Measurements from ENCODE around the gene PRKCZ. TPM values are rescaled to one million over a fixed set of nuclear protein-coding genes. Genes with fewer than 3 reads are reported as not detected.
A peak's percentile ranks its signal among the peaks of the same experiment; 100 is the strongest.

Gene PRKCZ
- polyA plus RNA-seq, 10 donors, result 3.7 to 9.1 (median 6.5) TPM

DNA sequence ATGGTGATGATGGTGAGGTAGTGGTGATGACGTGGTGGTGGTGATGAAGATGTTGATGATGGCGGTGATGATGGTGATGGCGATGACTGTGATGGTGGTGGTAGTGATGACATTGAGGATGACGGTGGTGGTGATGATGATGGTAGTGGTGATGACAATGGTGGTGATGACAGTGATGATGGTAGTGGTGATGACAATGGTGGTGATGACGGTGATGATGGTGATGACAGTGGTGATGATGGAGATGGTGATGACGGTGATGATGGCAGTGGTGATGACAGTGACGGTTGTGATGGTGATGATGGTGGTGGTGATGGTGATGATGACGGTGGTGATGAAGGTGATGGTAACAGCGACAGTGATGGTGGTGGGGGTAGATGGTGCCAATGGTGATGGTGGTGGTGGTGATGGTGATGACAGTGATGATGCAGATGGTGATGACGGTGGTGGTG is 105.0 kb downstream of the PRKCZ start:
- no peak for DNase-seq

DNA sequence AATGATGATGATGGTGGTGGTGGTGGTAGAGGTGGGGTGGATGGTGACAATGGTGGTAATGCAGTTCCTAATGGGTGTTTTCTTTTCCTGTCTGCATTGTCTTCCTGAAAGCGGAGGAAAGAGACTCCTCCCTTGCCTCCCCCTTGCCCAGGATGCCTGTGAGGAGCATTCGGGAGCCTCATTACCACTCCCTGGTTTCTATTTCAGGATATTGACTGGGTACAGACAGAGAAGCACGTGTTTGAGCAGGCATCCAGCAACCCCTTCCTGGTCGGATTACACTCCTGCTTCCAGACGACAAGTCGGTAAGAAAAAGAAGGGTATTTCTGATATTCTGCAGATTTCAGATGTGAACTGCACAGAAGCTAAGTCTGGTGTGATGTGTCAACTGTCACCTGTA is 105.6 kb downstream of the PRKCZ start:
- no peak for DNase-seq

DNA sequence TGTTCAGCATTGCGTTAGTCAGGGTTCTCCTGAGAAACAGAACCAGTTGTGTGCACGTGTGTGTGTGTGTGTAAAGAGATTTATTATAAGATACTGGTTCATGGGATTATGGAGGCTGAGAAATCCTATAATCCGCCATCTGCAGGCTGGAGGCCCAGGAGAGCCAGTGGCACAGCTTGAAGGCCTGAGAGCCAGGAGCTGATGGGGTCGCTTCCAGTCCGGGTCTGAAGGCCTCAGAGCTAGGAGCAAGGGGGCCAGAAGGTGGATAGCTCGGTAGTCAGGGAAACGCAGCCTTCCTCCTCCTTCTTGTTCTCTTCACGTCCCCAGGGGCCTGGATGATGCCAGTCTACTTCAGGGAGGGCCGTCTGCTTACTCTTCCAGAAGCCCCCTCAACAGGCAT is 106.7 kb downstream of the PRKCZ start:
- no peak for DNase-seq

DNA sequence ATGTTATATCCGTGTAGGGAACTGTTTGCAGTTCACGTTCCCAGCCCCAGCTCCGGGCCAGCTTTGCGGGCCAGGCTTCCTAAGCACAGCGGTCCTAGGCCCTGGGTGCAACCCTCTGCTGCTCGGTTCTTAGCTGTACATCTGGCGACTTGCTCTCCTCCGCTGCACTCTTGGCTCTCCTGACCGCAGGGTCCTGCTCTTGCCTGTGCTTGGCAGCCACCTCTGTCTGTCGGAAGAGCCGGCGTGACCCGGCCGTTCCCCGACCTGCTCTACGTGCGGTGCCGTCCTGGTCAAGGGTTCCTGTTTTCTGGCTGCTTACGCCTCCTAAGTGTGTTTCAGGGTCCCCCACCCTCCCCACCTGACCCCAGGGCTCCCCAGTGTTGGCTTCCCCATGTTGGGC is 107.6 kb downstream of the PRKCZ start:
- peak in 2 of 3 donors; percentile 36 to 60 for DNase-seq

DNA sequence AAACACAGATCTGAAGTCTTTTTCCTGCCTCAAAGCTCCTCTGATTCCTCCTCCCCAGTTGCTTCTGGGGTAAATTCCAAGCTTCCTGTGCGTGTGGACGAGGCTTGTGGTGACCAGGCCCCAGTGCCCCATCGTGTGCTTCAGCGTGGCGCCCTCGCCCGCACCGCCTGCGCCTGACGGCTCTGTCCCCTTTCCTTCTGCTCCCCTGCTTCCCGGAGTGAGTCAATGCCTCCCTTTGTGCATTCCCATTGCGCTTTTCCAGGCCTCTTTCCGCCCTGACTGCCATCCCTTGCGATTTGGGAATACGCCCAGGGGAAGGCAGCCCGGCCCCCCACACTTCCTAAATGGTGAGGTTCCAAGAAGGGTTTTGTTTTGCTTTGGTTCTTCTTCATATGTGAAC is 108.1 kb downstream of the PRKCZ start:
- no peak for DNase-seq

DNA sequence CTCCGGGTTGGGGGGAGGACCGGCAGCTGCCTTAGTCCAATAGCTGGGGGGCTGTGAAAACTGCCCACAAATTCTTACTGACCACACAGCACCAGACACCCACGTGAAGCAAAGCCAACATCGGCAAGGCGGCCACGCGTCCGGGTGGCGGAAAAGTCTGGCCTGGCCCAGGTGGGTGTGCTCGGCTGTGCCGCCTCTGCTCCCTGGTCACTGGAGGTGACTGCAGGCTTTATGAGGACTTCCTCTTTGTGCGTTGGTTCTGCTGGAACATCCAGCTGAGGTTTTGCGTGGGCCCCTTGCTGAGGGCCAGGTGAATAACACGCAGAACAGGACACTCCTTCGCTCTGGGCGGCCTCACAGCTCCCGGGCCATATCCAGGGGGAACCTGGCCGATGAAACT is 108.9 kb downstream of the PRKCZ start:
- no peak for DNase-seq

DNA sequence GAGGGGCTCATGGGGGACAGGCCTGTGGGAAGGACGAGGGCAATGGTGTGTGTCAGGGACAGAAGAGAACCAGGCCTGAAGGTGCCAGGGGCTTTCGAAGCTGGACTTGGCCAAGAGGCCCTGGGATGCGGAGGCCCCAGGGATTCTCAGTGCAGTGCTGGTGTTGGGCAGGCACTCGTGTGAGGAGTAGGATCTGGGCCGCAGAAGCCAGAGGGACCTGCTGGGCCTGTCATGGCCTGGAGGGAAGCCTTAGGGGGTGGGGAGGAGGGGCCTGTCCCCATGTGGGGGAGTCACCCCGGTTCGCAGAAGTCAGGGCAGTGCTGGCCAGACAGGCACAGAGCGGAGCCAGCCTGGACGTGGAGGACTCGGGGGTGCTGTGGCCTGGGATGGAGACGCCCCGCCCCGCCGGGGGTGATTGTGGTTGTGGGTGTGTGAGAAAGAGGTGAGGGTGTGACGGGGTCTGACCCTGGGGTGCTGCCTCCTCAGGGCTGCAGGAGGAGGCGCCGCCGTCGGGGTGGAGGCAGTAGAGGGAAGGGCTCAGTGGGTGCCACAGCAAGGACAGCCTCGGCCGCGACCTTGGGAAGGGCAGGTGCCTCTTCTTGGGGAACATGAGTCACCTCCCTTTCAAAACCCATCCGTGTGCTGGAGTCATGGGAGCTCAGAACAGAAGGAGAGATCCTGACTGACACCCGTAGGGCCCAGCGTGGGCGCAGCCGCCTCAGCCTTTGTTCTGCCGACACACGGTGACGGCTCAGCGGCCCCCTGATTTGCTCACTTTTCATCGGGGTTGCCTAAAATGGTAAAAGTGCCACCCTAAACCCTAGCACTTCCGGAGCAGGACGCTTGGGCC is 110.5 kb downstream of the PRKCZ start:
- no peak for DNase-seq

DNA sequence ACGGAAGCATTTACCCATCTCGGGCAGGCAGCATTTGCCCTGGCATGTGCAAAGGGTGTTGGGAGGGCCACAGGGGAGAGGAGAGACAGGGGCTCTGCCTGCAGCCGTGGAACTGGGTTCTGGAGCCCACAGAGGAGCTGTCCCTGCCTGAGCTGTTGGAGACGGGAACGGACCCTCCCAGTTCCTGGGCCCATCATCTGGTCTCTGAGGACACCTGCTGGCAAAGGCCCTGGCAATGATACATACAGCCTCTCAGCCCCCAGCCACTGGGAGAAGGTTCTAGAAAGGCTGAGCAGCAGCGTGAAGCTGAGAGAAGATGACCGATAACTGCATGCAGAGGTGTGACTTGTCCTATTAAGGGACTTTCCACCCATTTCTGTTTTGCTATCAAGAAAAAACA is 113.0 kb downstream of the PRKCZ start:
- no peak for DNase-seq

DNA sequence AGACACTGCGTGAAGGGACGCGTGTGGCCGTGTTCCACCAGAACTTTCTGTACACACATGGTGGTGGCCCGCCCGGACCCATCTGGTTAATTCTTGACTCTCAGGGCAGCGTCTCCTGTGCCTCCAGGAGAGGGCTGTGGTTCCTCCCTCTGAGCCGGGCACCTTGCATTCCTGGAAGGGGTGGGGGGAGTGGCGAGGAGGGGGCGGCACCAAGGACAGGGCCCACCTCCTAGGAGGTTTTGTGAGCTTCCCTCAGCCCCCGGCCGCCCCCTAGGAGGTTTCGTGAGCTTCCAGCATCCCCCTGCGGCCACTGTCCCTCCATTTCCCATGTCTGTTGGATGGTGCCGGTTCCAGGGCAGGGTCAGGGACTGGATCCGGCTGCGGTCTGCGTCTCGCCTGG is 115.4 kb downstream of the PRKCZ start:
- no peak for DNase-seq

DNA sequence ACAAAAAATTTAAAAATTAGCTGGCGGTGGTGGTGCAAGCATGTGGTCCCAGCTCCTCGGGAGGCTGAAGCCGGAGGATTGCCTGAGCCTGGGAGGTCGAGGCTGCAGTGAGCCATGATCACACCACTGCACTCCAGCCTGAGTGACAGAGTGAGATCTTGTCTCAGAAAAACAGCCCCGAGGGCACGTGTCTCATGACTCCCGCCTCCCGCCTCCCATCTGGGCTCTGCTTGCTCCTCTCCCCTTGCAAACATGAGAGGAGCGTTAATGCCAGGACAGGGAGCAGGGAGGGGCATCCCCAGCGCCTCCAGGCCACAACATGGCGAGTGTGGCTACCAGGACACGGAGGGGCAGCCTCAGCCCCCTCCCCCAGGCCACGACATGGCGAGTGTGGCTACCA is 116.0 kb downstream of the PRKCZ start:
- DNase-seq, result no peak

DNA sequence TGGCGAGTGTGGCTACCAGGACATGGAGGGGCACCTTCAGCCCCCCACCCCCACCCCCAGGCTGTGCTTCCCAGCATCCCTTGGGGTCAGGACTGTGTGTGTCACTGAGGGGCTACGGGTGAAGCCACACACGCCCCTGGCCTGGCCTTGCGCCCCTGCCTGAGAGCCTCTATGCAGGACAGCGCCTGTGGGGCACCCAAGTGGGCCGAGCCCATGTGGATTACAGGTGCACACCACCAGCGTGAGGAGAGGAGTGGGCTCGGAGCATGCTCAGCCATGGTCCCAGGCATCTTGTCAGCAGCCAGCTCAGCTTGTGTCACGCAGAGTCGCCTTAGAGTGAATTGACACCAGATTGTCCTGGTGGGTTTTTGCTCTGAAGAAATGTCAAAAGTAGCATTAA is 116.5 kb downstream of the PRKCZ start:
- DNase-seq, result no peak

DNA sequence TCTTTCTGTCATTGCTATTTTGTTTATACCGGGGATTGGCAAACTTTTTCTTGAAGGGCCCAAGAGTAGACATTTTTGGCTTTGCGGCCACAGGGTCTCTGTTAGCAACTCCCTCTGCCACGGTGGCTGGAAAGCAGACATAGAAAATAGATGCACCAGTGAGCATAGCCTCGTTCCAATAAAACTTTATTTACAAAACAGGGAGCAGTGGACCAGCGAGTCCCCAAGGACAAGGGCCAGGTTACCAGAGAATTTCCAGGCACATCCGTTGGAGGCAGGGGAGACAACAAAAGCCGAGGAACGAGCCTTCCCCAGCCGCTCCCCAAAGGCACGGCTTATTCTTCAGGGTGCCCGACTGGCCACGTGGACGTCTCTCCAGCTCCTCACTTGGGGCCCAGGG is 117.9 kb downstream of the PRKCZ start:
- no peak for DNase-seq

DNA sequence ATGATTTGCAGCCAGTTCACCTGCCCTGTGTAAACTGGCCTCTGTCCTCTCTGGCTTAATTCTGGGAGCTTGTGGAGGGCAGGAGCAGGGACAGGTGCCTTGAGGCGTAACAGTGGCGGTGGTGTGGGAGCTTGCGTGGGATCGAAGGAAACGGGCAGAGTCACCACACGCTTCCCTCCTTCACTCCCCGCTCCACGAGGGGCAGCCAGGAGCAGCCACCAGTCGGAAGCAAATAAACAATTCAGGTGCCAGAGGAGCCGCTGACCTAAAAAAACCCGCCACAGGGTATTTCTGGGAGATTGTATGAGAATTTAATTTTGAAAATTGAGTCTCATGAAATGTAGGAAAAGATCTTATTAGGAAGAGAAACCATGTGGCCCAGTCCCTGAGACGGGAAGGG is 118.3 kb downstream of the PRKCZ start:
- DNase-seq, result no peak

DNA sequence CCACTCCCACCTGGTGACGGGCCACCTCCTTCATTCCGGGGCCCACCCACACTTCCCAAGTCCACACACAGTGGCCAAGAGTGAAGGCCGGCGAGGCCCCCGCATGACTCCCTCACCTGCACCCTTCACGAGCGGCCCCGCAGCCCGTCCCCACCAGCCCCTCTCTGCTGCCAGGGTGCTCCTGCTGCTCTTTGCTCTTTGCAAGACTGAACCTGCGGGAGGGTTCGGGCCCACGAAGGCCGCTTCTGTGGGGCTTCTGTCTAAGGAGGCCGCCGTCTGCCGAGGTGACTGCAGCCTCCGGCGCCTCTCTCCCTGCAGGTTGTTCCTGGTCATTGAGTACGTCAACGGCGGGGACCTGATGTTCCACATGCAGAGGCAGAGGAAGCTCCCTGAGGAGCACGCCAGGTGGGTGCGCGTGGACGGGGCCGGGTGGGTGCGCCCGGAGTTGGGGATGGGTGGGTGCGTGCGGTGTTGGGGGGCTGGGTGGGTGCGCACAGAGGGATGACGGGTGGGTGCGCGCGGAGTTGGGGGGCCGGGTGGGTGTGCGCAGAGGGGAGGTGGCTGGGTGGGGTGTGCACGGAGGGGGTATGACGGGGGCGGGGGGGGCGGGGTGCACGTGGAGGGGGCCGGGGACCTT is 119.1 kb downstream of the PRKCZ start:
- DNase-seq, result no peak

DNA sequence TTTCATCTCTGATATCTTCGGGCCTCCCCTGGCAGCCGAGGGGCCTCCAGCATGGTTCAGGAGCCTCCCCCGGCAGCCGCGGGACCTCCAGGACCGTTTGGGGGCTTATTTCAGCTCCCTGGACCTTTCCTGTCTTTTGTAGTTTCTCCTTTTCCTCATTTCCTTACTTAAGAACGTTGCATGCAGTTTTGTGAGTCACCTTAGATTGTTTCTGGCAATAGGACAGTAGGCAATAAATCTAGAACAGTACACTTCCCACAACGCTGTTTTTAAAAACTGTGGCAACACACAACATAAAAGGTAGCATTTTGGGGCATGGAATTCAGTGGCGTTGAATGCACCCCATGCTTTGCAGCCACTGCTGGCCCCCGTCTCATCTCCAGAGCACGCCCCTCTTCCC is 120.0 kb downstream of the PRKCZ start:
- no peak for DNase-seq

DNA sequence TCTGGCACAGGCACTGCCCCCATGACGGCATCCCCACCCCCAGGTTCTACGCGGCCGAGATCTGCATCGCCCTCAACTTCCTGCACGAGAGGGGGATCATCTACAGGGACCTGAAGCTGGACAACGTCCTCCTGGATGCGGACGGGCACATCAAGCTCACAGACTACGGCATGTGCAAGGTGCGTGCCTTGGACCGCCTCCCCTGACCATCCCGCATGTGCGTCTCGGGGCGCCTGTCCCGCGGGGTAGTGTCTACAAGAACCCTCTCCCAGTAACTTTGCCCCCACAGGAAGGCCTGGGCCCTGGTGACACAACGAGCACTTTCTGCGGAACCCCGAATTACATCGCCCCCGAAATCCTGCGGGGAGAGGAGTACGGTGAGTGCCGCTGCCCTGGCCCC is 121.8 kb downstream of the PRKCZ start:
- no peak for DNase-seq

DNA sequence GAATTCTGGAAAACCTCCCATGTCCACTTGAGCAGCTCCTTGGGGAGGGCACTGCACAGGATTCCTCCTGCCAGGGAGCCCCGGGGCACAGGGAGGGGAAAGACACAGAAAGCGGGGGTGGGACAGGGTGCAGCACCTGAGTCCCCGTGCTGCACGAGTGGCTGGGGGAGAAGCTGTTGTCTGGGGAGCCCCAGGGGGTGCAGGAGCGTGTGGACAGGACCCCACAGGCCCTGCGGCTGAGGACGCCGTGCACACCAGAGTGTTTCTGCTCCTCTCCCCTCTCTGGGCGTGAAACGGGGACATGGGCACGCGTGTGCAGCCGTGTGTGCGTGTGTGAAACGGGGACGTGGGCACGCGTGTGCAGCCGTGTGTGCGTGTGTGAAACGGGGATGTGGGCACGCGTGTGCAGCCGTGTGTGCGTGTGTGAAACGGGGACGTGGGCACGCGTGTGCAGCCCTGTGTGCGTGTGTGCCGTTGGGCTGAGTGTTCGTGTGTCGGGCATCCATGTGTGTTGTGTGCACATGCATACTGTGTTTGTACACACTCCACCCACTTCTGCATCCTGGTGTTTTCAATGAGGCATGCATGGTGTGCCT is 122.4 kb downstream of the PRKCZ start:
- no peak for DNase-seq

DNA sequence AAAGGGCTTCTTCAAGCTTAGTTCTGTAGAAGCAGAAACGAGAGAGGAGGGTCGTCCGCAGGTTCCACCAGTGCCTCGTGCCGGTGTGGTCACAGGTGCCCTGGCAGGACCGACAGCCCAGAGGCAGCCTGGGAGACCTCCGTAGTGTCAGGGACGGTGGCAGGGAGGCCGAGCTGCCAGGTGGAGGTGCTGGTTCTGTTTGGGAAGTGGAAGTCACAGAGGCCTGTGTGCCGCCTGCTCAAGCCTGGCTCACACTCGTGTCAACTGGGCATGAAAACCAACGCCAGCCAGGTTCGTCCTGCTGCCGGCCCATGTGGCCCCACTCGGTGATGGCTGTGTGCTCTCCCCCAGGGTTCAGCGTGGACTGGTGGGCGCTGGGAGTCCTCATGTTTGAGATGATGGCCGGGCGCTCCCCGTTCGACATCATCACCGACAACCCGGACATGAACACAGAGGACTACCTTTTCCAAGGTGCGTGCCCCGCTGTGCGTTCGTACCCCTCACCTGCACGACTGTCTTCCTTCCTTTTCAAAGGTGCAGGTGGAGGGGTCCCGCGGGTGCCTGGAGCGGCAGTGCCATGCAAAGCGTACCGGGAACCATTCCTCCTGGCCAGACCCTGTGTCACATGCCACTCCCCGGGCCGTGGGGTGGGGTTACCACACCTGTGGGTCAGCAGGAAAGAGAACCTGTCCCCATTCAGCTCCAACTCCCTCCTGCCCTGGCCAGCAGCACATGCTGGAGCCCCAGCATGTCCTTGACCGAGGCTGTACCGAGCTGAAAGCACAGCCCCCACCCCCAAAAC is 123.5 kb downstream of the PRKCZ start:
- no peak for DNase-seq

DNA sequence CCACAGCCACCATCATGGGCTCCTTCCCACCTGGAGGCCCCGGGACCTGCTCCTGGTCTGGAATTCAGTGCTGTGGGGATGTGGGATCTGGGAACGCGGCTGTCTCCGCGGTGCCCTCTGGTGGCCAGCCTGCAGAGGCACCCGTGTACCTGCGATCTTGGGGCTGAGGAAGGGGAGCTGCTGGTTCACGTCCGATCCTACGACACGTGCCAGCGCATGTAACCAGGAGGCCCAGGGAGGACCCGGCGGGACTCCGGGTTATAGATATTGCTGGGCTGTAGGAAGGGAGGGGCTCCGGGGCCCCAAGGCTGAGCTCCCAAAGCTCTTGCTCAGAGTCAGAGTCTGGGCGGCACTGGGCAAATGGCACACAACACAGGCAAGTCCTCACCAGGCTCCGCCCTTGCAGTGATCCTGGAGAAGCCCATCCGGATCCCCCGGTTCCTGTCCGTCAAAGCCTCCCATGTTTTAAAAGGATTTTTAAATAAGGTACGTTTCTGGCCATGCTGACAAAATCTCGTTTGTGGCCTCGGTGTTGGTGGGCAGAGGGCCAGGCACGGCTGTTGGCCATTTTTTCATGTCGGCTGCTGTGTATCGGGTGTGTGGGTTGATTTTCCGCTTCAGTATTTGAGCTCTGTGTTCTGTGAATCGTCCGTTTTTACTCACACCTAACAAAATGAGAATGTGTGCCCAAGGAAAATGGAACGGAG is 124.3 kb downstream of the PRKCZ start:
- peak in 2 of 3 donors; percentile 75 to 90 for DNase-seq

DNA sequence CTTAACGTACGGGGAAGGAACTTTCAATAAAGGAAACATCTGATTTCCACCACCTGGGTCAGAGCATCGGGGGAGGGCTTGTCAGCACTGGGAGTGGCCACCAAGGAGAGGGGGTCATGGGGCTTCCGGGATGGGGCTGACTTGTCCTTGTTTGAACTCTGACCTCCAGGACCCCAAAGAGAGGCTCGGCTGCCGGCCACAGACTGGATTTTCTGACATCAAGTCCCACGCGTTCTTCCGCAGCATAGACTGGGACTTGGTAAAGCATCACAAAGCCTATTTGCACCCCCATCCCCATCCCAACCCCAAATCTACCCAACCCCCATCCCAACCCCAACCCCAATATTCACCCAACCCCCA is 124.8 kb downstream of the PRKCZ start:
- no peak for DNase-seq

DNA sequence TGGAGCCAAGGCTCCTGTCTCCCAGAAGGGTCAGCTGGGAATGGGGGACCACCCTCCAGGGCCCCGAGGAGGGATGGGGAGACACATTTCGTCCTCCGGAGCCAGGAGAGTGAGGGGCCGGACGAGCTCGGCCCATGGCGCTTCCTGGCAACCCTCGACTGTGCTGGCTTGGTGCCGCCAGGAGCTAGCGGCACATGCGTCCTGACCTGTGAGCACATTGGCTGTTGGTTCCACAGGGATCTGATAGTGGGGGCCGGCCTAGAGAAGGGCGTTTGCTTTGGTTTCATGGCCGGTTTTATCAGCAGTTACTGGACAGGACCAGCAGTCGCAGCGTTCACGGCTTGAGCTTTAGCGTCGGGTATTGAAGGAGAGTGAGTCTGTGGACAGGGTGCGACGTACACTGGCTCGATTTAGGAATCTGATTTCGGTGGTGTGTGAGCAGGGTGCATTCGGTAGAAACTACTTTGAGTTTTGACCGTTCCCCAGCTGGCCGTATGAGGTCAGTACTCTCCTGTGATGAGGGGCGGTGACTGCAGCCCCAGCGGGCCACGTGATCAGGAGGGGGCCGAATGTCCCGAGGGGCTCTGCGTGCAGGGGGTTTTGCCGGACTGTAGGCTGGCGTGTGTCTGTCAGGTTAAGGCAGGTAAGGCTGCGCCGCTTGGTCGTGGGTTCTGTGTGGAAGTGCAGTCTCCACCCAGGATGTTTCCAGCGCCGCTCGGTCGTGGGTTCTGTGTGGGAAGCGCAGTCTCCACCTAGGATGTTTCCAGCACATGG is 125.7 kb downstream of the PRKCZ start:
- DNase-seq, result no peak
